SK-N-SH (cell line): ENCODE data around the gene RIPK4.

Experiments
- FOXJ3 ChIP-seq: sonication (generic); formaldehyde crosslinking; IDR thresholded peaks from 2 replicates; pipeline ENCODE4 v1.5.1; 2020; ENCODE audit warnings: mild to moderate bottlenecking, missing genetic modification reagents
- JUND ChIP-seq: IDR thresholded peaks from 2 replicates; pipeline ENCODE4 v1.4.0; 2012
- MXI1 ChIP-seq: IDR thresholded peaks from 2 replicates; pipeline ENCODE4 v1.6.1; 2012; ENCODE audit warnings: mild to moderate bottlenecking, low read depth, low read length, improper control_type of control experiment
- SMC3 ChIP-seq: IDR thresholded peaks from 2 replicates; pipeline ENCODE4 v1.6.1; 2012; ENCODE audit warnings: low read depth, low read length, improper control_type of control experiment
- TF ChIP-seq, protein P1 (sequence below): fragments of 200-600 bp; sonication (generic); IDR thresholded peaks from 2 replicates; pipeline ENCODE4 v1.6.1; 2017; ENCODE audit warnings: antibody characterized with exemption, mild to moderate bottlenecking, moderate library complexity

DNA sequence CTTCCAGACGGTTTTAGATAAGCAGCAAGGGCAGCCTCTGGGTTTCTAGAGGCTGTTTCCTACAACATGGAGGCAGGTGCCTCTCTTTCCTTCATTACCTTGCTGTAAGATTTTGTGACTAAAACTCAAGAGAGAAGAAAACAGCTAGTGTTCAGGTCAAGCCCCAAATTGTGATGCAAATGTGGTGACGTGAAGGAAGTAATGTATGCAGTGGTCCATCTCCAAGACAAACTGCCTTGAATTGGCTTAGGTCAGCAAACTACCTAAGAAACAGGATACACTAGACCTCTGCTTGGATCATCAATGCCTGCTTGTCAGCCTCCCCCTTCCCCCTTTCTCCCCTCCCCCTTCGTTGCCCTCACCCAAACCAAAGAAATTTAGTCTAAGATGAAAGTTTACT, 28.9 kb upstream of the RIPK4 start:
- no peak for TF ChIP-seq SMC3
- no peak for TF ChIP-seq MXI1
- TF ChIP-seq FOXJ3 (CRISPR knock-in tag), result no peak
- TF ChIP-seq, protein P1, sequence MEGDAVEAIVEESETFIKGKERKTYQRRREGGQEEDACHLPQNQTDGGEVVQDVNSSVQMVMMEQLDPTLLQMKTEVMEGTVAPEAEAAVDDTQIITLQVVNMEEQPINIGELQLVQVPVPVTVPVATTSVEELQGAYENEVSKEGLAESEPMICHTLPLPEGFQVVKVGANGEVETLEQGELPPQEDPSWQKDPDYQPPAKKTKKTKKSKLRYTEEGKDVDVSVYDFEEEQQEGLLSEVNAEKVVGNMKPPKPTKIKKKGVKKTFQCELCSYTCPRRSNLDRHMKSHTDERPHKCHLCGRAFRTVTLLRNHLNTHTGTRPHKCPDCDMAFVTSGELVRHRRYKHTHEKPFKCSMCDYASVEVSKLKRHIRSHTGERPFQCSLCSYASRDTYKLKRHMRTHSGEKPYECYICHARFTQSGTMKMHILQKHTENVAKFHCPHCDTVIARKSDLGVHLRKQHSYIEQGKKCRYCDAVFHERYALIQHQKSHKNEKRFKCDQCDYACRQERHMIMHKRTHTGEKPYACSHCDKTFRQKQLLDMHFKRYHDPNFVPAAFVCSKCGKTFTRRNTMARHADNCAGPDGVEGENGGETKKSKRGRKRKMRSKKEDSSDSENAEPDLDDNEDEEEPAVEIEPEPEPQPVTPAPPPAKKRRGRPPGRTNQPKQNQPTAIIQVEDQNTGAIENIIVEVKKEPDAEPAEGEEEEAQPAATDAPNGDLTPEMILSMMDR, result no peak
- TF ChIP-seq JUND, result no peak
